GM21447 (cell line): ENCODE results near the gene TAGLN2.
"Not testable (repeated sequence)": the region's sequence is repeated elsewhere in the genome, so short reads cannot be mapped to it uniquely, and the experiment has no call there.

Experiments used
- ATAC-seq: cut with Tn5 transposase; IDR thresholded peaks from one replicate; pipeline ENCODE4 v1.9.1; 2021; ENCODE audit not compliant: unreplicated experiment

TAGLN2 gene

GRCh38 chr1:159922511-159923202 lies 2.6 kb downstream of the TAGLN2 start:
- no peak for ATAC-seq

DNA sequence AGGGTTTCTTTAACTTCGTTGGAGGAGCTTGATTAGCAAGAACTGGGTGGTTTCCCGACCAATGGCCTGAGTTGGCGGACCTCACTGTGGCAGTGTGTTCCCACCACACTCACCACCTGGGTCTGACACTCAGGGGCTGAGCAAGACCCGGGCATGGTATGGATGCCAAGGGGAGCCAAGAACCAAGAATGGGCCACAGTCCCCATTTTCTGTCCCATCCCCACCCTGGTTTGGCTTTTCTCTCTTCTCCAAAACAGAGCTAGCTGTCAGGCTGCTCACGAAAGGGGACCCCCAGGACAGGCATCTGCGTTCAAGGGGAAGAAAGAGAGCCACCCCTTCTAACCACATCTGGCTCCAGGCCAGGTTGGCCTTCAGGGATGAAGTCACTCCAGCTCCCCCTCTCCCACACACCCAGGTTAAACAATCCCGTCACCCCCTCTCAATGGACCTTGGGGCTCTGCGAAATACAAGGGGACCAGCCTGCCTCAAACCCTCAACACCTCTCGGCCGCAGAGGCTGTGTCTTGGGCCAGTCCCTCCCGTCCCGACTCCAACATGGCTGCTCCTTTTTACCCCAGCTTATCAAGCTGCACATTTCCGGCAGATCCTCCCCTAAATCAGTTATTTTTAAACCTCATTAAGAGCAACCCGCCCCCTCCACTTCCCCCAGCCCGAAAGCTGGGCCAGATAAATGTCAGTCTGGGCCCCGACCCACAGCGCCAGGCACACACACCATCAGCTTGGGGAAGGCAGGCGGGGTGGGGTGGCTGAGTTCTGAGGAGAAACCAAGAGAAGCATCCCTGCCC lies 3.4 kb downstream of the TAGLN2 start:
- no peak for ATAC-seq

GRCh38 chr1:159921251-159921650 lies 4.1 kb downstream of the TAGLN2 start:
- ATAC-seq: peak; percentile 28

GRCh38 chr1:159920651-159921050 lies 4.7 kb downstream of the TAGLN2 start:
- no peak for ATAC-seq

DNA sequence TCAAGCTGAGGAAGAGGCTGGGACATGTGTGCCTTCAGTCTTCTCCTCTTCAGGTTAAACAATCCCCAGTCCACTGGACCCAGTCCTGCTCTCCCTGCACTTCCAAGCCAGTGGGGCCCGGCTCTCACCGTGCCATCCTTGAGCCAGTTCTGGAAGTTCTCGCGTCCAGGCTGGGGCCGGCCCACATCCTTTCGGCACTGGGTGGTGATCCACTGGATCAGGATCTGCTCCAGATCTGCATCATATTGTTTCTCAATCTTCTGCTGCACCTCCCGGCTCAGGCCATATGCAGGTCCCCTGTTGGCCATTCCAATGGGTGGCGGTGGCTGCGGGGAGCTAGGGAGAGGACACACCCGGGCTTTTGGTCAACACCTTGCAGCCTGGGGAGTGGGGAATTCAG lies 5.1 kb downstream of the TAGLN2 start:
- ATAC-seq: no peak

- no peak for ATAC-seq
These were observed 6.0 kb downstream of the TAGLN2 start for GRCh38 chr1:159919236-159919865.

DNA sequence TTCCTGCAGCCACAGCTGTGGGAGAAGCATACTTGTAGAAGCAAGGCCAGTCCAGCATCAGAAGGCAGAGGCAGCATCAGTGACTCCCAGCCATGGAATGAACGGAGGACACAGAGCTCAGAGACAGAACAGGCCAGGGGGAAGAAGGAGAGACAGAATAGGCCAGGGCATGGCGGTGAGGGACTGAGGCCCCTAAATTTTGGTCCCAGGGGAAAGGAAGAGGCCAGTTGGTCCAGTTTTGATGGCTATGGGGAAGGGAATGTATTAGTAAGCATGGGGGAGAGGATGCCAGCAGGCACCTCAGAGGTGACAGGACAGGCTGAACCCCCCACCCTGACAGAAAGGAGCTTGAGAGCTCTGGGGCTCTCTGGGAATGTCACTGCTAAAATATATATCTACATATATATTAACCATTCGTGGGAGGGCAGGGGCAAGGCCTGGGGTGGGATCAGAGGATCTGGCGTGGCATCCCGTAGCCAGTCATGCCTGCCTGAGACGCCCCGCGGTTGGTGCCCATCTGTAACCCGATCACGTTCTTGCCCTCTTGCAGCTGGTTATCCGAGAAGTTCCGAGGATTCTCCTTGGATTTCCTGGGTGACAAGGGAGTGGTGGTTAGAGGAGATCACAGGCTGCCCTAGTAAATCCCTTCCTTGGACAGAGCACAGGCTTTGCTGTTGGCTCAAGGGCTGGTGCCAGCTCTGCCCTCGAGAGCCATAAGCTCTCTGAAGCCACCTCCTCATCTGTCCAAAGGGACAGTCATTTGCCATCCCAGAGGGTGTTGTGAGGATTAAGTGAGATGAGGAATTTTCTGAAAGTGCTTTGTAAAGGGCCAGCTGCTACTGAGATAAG lies 6.7 kb downstream of the TAGLN2 start:
- ATAC-seq: no peak

DNA sequence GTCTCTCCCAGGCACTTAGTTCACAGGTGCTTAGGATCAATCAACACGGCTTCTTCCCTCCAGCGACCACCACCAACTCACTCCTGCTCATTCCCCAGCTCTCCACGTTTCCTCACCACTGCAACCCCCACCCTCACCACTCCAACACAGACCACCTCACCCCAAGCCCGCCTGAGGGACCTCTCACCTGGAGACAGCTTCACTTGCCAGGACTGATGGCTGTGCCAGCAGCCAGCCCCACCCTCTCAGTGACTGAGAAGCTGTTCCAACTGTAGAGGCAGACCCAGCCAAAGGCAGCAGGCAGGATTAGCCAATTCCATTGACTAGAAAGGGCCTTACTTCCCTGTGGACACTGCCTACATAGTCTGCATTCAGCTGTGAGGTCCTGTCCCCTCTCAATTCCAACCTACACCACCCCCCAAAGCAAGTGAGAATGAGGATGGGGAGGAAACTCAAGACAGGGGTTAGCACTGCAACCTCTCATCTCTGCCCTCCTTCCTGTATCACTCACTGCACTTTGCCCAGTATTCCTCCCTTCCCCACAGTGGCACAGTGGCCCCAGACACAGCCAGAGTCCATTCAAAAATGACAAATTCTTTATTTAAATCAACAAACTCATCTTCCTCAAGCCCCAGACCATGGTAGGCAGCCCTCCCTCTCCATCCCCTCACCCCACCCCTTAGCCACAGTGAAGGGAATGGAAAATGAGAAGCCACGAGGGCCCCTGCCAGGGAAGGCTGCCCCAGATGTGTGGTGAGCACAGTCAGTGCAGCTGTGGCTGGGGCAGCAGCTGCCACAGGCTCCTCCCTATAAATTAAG lies 7.6 kb downstream of the TAGLN2 start:
- no peak for ATAC-seq

- no peak for ATAC-seq
These were observed 8.9 kb downstream of the TAGLN2 start for GRCh38 chr1:159916242-159917051.

GRCh38 chr1:159915571-159916241 lies 9.6 kb downstream of the TAGLN2 start:
- no peak for ATAC-seq

DNA sequence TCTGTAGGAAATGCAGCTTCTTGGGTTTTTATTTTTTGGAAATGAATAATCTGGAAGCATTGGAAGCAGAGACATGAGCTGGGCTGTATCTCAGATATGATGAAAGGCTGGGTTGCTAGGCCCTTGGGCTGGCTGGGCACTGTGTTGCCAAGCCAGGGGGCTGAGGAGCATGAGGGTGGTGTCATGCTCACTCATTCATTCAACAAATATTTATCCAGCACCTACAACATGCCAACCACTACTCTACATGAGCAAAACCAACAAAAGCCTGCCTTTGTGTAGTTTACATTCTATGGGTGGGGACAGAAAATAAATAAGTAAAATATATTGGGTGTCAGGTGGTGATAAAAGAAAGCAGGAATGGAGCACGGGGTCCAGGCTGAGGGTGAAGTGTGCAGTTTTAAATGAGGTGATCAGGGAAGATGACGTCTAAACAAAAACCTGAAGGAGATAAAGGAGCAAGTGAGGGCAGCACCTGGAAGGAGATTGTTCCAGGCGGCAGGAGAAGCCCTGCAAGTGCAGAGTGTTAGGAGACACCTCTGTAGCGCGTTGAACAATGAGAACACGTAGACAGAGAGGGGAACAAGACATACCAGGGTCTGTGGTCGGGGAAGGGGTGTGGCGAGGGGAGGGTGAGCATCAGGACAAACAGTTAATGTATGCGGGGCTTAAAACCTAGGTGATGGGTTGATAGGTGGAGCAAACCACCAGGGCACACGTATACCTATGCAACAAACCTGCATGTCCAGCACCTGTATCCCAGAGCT lies 10.9 kb downstream of the TAGLN2 start:
- no peak for ATAC-seq

GRCh38 chr1:159913451-159914192 lies 11.7 kb downstream of the TAGLN2 start:
- ATAC-seq: no peak

DNA sequence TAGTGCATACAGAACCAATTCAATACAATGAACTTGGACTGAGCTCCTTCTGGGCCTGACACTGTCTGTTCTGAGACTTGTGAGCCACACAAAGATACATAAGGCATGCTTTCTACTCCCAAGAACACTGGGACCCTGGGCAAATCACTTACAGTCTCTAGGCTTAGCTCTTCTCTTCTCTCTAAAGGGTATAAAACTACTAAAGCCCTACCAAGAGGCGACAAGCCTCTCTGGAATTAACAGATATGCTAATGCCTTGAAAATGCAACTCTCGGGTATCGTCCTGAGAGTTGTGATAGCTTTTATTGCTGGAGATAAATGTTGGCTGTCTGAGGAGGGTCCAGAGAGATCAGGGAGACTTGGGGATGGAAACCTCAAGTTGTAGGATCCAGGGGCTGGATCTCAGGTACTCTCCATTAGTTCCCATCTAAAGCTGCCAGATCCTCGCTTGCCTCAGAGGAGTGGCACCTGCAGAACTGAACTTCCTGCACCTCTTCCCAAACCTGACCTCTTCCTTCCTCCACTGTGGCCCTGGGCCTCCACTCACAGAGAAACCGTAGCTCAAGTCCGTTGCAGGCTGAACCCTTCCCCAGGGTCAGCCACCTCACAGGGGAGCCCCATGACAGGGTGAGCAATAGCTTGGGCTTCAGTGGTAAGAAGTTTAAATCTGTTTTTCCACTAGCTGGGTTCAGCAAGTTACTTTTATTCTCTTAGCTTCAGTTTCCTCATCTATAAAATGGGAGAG lies 13.8 kb downstream of the TAGLN2 start:
- ATAC-seq: no peak

DNA sequence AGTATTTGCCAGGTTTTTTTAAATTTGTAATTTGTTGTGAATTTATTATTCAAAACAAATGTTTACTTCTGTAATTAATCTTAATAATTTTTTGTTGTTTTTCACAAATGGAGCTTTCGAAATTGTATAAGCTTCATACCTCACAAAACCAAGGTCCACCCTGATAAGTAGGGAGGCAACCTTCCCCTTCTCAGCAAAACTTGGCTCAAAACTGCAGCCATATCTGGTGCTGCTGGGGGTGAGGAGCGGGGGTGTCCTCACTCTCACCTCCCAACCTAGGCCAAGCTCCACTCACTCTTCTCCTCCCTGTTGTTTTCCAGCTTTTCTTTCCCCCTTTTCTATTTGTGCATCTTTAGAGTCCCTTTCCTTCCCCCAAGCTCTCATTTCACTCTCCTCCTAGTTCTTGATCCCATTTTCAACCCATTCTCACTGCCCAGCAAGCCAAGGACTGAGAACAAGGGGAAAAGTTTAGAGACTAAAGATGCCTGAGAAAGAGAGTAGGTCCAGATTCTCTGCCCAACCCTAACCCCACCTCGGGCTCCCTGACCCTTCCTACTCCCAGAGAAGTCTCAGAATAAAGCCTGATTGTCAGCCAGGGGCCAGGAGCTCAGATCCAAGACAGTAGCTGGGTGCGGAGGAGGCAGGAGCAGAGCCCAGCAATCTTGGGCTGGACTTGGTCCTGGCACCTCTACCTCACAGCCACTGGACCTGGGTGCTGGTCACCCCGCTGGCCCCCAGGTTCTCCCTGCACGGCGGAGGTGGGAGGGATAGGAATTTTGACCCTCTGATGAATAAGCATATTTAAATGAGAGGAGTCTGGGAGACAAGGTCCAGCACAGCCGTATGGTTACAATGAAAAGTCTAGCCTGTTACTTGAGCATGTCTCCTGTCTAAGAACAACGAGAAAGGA lies 17.0 kb downstream of the TAGLN2 start:
- ATAC-seq: no peak

- no peak for ATAC-seq
These were observed 18.3 kb downstream of the TAGLN2 start for GRCh38 chr1:159906960-159907359.

GRCh38 chr1:159904036-159904435 lies 21.3 kb downstream of the TAGLN2 start:
- not testable (repeated sequence) for ATAC-seq
